BLaER1 treated with 17β-estradiol and CSF1 and Interleukin-3, amounts not matched to agents 10 nM and 100 nM (cell line): ENCODE measurements around the gene DIP2B.

Source experiments
- H3K27ac ChIP-seq, 11 experiments: shearing (Covaris generic); formaldehyde crosslinking; 2 replicates each; pipeline ENCODE4 v1.8.1; 2022
- H3K27me3 ChIP-seq, 11 experiments: shearing (Covaris generic); formaldehyde crosslinking; 2 replicates each; pipeline ENCODE4 v1.8.1; 2022
- H3K36me3 ChIP-seq, 11 experiments: shearing (Covaris generic); formaldehyde crosslinking; 2 replicates each; pipeline ENCODE4 v1.8.1; 2022
- H3K4me1 ChIP-seq, 10 experiments: shearing (Covaris generic); formaldehyde crosslinking; 2 replicates each; pipeline ENCODE4 v1.8.1; 2022
- H3K4me2 ChIP-seq, 11 experiments: shearing (Covaris generic); formaldehyde crosslinking; 2 replicates each; pipeline ENCODE4 v1.8.1; 2022
- H3K4me3 ChIP-seq, 10 experiments: shearing (Covaris generic); formaldehyde crosslinking; 2 replicates each; pipeline ENCODE4 v1.8.1; 2022
- H3K9ac ChIP-seq, 11 experiments: shearing (Covaris generic); formaldehyde crosslinking; 2 replicates each; pipeline ENCODE4 v1.8.1; 2022
- H3K9me3 ChIP-seq, 11 experiments: shearing (Covaris generic); formaldehyde crosslinking; replicated peaks in 1 of 11; 2 replicates each; pipeline ENCODE4 v1.8.1; 2022
- H4K20me1 ChIP-seq, 11 experiments: shearing (Covaris generic); formaldehyde crosslinking; 2 replicates each; pipeline ENCODE4 v1.8.1; 2022
- Cebpa-rat ChIP-seq, 11 experiments: shearing (Covaris generic); IDR thresholded peaks; 2 replicates each; pipeline ENCODE4 v1.8.1; 2022

DIP2B gene

GRCh38 chr12:50618864-50619609 is 114.3 kb downstream of the DIP2B start:
- peak overlapping the region in 5 of 11 experiments; percentile 46 to 94 (median 81); a peak in 7 of 22 replicates for H3K4me2 ChIP-seq
- TF ChIP-seq Cebpa-rat (IDR thresholded peaks at IDR 0.05) = no peak
- no peaks in the 10 kb centered on the region for H3K9me3 ChIP-seq
- H3K9ac ChIP-seq = peak overlapping the region in 1 of 11 experiments; percentile 52; a peak in 1 of 22 replicates
- peak overlapping the region in 1 of 11 experiments; percentile 28; a peak in 2 of 22 replicates for H3K27ac ChIP-seq
- no peak overlapping the region for H3K4me3 ChIP-seq
- peaks cover 34 to 91% (median 54%) of the 10 kb centered on the region in 10 experiments for H3K4me1 ChIP-seq
- H4K20me1 ChIP-seq = peaks cover 29 to 98% (median 85%) of the 10 kb centered on the region in 11 experiments; a peak in 21 of 22 replicates
- H3K36me3 ChIP-seq = peaks cover 0 to 23% (median 3%) of the 10 kb centered on the region in 11 experiments; a peak in 7 of 22 replicates
- no peaks in the 10 kb centered on the region for H3K27me3 ChIP-seq

GRCh38 chr12:50619610-50619958 is 114.8 kb downstream of the DIP2B start:
- peak overlapping the region in 6 of 11 experiments; percentile 10 to 94 (median 71); a peak in 9 of 22 replicates for H3K4me2 ChIP-seq
- H3K27me3 ChIP-seq = no peaks in the 10 kb centered on the region
- peaks cover 0 to 23% (median 3%) of the 10 kb centered on the region in 11 experiments; a peak in 7 of 22 replicates for H3K36me3 ChIP-seq
- no peaks in the 10 kb centered on the region for H3K9me3 ChIP-seq
- H3K9ac ChIP-seq = peak overlapping the region in 2 of 11 experiments; percentile 38 to 52; a peak in 3 of 22 replicates
- no peak for TF ChIP-seq Cebpa-rat (IDR thresholded peaks at IDR 0.05)
- H3K27ac ChIP-seq = peak overlapping the region in 3 of 11 experiments; percentile 19 to 34 (median 28); a peak in 7 of 22 replicates
- H4K20me1 ChIP-seq = peaks cover 29 to 98% (median 80%) of the 10 kb centered on the region in 11 experiments; a peak in 21 of 22 replicates
- peaks cover 40 to 91% (median 56%) of the 10 kb centered on the region in 10 experiments for H3K4me1 ChIP-seq
- H3K4me3 ChIP-seq = no peak overlapping the region

GRCh38 chr12:50620109-50620977 is 115.6 kb downstream of the DIP2B start:
- H3K4me3 ChIP-seq = no peak overlapping the region
- no peaks in the 10 kb centered on the region for H3K27me3 ChIP-seq
- H3K4me2 ChIP-seq = peak overlapping the region in 9 of 11 experiments; percentile 7 to 94 (median 52); a peak in 13 of 22 replicates
- H3K9me3 ChIP-seq = no peaks in the 10 kb centered on the region
- H4K20me1 ChIP-seq = peaks cover 29 to 95% (median 72%) of the 10 kb centered on the region in 11 experiments; a peak in 21 of 22 replicates
- H3K9ac ChIP-seq = peak overlapping the region in 6 of 11 experiments; percentile 2 to 52 (median 18); a peak in 6 of 22 replicates
- peaks cover 0 to 19% (median 3%) of the 10 kb centered on the region in 11 experiments; a peak in 6 of 22 replicates for H3K36me3 ChIP-seq
- H3K27ac ChIP-seq = peak overlapping the region in 7 of 11 experiments; percentile 4 to 34 (median 23); a peak in 9 of 22 replicates
- H3K4me1 ChIP-seq = peaks cover 48 to 91% (median 63%) of the 10 kb centered on the region in 10 experiments
- TF ChIP-seq Cebpa-rat (IDR thresholded peaks at IDR 0.05) = no peak

- Histone ChIP-seq H3K9ac (peak overlapping the region in 1 of 11 experiments; percentile 38; a peak in 3 of 22 replicates), H3K4me2 (peak overlapping the region in 10 of 11 experiments; percentile 46 to 94 (median 58); a peak in 16 of 22 replicates), H3K36me3 (peaks cover 0 to 17% (median 3%) of the 10 kb centered on the region in 11 experiments; a peak in 7 of 22 replicates), H3K4me3 (no peak overlapping the region), H3K9me3 (no peaks in the 10 kb centered on the region), H4K20me1 (peaks cover 28 to 93% (median 67%) of the 10 kb centered on the region in 11 experiments; a peak in 21 of 22 replicates), H3K27me3 (no peaks in the 10 kb centered on the region), H3K4me1 (peaks cover 54 to 91% (median 68%) of the 10 kb centered on the region in 10 experiments), H3K27ac (peak overlapping the region in 4 of 11 experiments; percentile 2 to 46 (median 14); a peak in 4 of 22 replicates)
- TF ChIP-seq Cebpa-rat (IDR thresholded peaks at IDR 0.05) = no peak
Observed at GRCh38 chr12:50620978-50621360, 116.2 kb downstream of the DIP2B start.

- H3K27me3 ChIP-seq = no peaks in the 10 kb centered on the region
- H3K27ac ChIP-seq = peak overlapping the region in 8 of 11 experiments; percentile 2 to 46 (median 29); a peak in 10 of 22 replicates
- H3K9ac ChIP-seq = peak overlapping the region in 3 of 11 experiments; percentile 1 to 38 (median 10); a peak in 2 of 22 replicates
- peaks cover 26 to 87% (median 61%) of the 10 kb centered on the region in 11 experiments; a peak in 21 of 22 replicates for H4K20me1 ChIP-seq
- no peaks in the 10 kb centered on the region for H3K9me3 ChIP-seq
- peak overlapping the region; percentile 43 to 94 (median 55) for H3K4me2 ChIP-seq
- H3K4me3 ChIP-seq = no peak overlapping the region
- peaks cover 0 to 19% (median 7%) of the 10 kb centered on the region in 11 experiments; a peak in 16 of 22 replicates for H3K36me3 ChIP-seq
- TF ChIP-seq Cebpa-rat (IDR thresholded peaks at IDR 0.05) = no peak
- H3K4me1 ChIP-seq = peaks cover 60 to 91% (median 75%) of the 10 kb centered on the region in 10 experiments
Observed at GRCh38 chr12:50621399-50622300, 116.9 kb downstream of the DIP2B start.

GRCh38 chr12:50625029-50625925 is 120.5 kb downstream of the DIP2B start:
- Histone ChIP-seq H3K36me3 (peaks cover 24 to 50% (median 40%) of the 10 kb centered on the region in 11 experiments), H3K9ac (peak overlapping the region in 5 of 11 experiments; percentile 5 to 55 (median 19); a peak in 7 of 22 replicates), H3K27me3 (no peaks in the 10 kb centered on the region), H3K27ac (peak overlapping the region in 9 of 11 experiments; percentile 30 to 74 (median 63); a peak in 17 of 22 replicates), H3K4me2 (peak overlapping the region; percentile 71 to 97 (median 86)), H3K4me1 (peaks cover 55 to 94% (median 73%) of the 10 kb centered on the region in 10 experiments), H3K9me3 (peaks cover 0 to 8% (median 0%) of the 10 kb centered on the region in 11 experiments; a peak in 2 of 22 replicates), H4K20me1 (peaks cover 16 to 52% (median 32%) of the 10 kb centered on the region in 11 experiments; a peak in 21 of 22 replicates), H3K4me3 (peak overlapping the region in 5 of 10 experiments; percentile 17 to 44 (median 27); a peak in 6 of 20 replicates)
- TF ChIP-seq Cebpa-rat (IDR thresholded peaks at IDR 0.05) = no peak
